Measurements from ENCODE around the gene PARP1. TPM values are rescaled to one million over a fixed set of nuclear protein-coding genes. Genes with fewer than 3 reads are reported as not detected.

Gene PARP1
- total RNA-seq, 1 experiment from 2014 or later, result 127 TPM

DNA sequence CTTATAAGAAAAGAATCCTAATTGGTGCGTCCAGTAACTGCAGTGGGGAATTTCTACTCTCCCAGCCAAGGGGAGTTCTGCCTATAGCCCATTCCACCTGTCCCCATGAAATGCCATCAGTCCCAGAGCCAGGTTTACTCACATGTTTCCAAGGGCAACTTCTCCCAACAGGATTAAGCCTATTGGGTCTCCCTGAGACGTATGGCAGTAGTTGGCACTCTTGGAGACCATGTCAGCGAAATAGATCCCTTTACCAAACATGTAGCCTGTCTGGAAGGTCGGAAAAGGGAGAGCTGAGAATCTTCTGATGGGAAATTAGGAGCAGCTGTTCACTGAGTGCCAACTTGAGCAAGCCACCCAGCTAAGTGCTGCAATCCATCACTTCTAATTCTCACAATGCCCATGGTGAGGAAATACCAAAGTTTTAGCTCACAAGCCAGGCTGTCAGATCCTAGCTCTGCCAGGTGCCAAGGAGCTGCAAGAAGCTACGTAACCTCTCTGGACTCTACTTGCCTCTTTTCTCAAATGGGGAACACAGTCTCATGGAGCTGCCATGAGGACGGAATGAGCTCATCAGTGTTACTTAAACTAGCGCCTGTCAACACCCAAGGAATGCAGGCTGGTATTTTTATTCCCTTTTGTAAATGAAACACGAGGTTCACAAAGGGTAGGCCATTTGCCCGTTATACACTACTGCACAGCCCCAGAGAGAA lies 43.9 kb downstream of the PARP1 start:
- Histone ChIP-seq H3K27me3 (ENCODE audit: control insufficient read depth, insufficient read depth, low read length) (no peaks in the 10 kb centered on the region), H3K36me3 (ENCODE audit: control insufficient read depth, insufficient read depth, low read length) (peaks cover 19% of the 10 kb centered on the region), H3K4me1 (ENCODE audit: control insufficient read depth, insufficient read depth, low read length) (no peaks in the 10 kb centered on the region), H3K27ac (ENCODE audit: low read length) (no peak overlapping the region), H3K4me3 (ENCODE audit: low read depth in 2 of 2, low read length in 2 of 2) (no peak overlapping the region), H3K9me3 (ENCODE audit: control insufficient read depth, insufficient read depth, low read depth, low read length) (no peaks in the 10 kb centered on the region)
- DNase-seq (ENCODE audit: low read depth, low spot score) (no peak), ATAC-seq (no peak)
- ChIA-PET POLR2A (no interaction called here), CTCF (no interaction called here)
- no peak for TF ChIP-seq SIN3A (IDR thresholded peaks at IDR 0.05; ENCODE audit: borderline replicate concordance, insufficient read depth, low read depth, low read length)
- no peak for TF ChIP-seq POLR2AphosphoS5 (IDR thresholded peaks at IDR 0.05; ENCODE audit: low read depth, low read length)
- TF ChIP-seq, protein P1, sequence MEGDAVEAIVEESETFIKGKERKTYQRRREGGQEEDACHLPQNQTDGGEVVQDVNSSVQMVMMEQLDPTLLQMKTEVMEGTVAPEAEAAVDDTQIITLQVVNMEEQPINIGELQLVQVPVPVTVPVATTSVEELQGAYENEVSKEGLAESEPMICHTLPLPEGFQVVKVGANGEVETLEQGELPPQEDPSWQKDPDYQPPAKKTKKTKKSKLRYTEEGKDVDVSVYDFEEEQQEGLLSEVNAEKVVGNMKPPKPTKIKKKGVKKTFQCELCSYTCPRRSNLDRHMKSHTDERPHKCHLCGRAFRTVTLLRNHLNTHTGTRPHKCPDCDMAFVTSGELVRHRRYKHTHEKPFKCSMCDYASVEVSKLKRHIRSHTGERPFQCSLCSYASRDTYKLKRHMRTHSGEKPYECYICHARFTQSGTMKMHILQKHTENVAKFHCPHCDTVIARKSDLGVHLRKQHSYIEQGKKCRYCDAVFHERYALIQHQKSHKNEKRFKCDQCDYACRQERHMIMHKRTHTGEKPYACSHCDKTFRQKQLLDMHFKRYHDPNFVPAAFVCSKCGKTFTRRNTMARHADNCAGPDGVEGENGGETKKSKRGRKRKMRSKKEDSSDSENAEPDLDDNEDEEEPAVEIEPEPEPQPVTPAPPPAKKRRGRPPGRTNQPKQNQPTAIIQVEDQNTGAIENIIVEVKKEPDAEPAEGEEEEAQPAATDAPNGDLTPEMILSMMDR (IDR thresholded peaks at IDR 0.05), result no peak
- TF ChIP-seq REST (IDR thresholded peaks at IDR 0.05; ENCODE audit: insufficient read depth in 1 of 2, low read depth in 2 of 2, low read length in 1 of 2), result no peak
- no peak for TF ChIP-seq TCF7L2 (IDR thresholded peaks at IDR 0.05; ENCODE audit: low read depth, low read length)
- in situ Hi-C loops (cut with HindIII; ENCODE audit: low pct_unique_long_range_greater_than_20kb, low sequenced_read_pairs) (no loop called here), intact Hi-C loops (cut with micrococcal nuclease; ENCODE audit: unreplicated experiment) (no loop called here)
- BruUV-seq (replicated peaks), result no TSS peak

DNA sequence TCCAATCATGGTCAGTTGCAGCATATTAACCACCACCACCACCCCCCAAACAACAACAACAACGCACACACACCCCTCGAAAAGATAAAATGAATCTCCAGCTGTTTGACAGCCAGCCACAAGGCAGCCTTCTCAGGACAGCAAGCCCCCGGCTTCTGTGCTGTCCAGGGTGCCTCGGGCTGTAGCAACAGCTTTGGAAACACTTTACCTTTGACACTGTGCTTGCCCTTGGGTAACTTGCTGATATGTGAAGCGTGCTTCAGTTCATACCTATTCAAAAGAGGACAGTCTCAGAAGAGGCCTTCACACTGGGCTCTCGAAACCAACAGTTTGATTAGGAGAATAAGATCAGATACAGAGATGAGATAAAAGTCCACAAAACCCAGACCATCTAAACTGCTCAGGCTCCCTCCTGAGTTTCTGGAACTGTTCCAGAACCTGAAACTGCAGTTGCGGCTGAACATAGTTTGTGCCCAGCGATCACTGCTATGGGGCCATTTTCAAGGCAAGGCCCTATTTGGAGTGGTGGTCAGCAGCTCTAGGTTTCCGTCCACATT lies 44.9 kb downstream of the PARP1 start:
- TF ChIP-seq REST (IDR thresholded peaks at IDR 0.05; ENCODE audit: insufficient read depth in 1 of 2, low read depth in 2 of 2, low read length in 1 of 2), result no peak
- TF ChIP-seq, protein P1 (IDR thresholded peaks at IDR 0.05), result no peak
- TF ChIP-seq POLR2AphosphoS5 (IDR thresholded peaks at IDR 0.05; ENCODE audit: low read depth, low read length), result no peak
- TF ChIP-seq TCF7L2 (IDR thresholded peaks at IDR 0.05; ENCODE audit: low read depth, low read length), result no peak
- TF ChIP-seq SIN3A (IDR thresholded peaks at IDR 0.05; ENCODE audit: borderline replicate concordance, insufficient read depth, low read depth, low read length), result no peak
- intact Hi-C loops (cut with micrococcal nuclease; ENCODE audit: unreplicated experiment) (no loop called here), in situ Hi-C loops (cut with HindIII; ENCODE audit: low pct_unique_long_range_greater_than_20kb, low sequenced_read_pairs) (no loop called here)
- Histone ChIP-seq H3K36me3 (ENCODE audit: control insufficient read depth, insufficient read depth, low read length) (peaks cover 17% of the 10 kb centered on the region), H3K27me3 (ENCODE audit: control insufficient read depth, insufficient read depth, low read length) (no peaks in the 10 kb centered on the region), H3K4me1 (ENCODE audit: control insufficient read depth, insufficient read depth, low read length) (no peaks in the 10 kb centered on the region), H3K27ac (ENCODE audit: low read length) (no peak overlapping the region), H3K4me3 (ENCODE audit: low read depth in 2 of 2, low read length in 2 of 2) (no peak overlapping the region), H3K9me3 (ENCODE audit: control insufficient read depth, insufficient read depth, low read depth, low read length) (no peaks in the 10 kb centered on the region)
- BruUV-seq (replicated peaks), result no TSS peak
- CTCF ChIA-PET, result no interaction called here
- no peak for ATAC-seq
- POLR2A ChIA-PET, result no interaction called here
- DNase-seq (ENCODE audit: low read depth, low spot score), result no peak
